Measurements from ENCODE around the gene CMTM4.
"Not testable (repeated sequence)": the region's sequence is repeated elsewhere in the genome, so short reads cannot be mapped to it uniquely, and the experiment has no call there.

CMTM4 gene

GRCh38 chr16:66588981-66589713 lies 107.4 kb downstream of the CMTM4 start:
- peak; percentile 57 for DNase-seq

- no peak for DNase-seq
Measured at GRCh38 chr16:66587881-66588600, 108.5 kb downstream of the CMTM4 start.

- no peak for DNase-seq
Measured at GRCh38 chr16:66585481-66586239, 110.9 kb downstream of the CMTM4 start.

- no peak for DNase-seq
Measured at GRCh38 chr16:66581246-66581952, 115.1 kb downstream of the CMTM4 start.

GRCh38 chr16:66580605-66581209 lies 115.8 kb downstream of the CMTM4 start:
- DNase-seq = no peak

- no peak for DNase-seq
Measured at GRCh38 chr16:66578651-66579531, 117.7 kb downstream of the CMTM4 start, which contains the start of gene CMTM2. Gene CMTM2 (plus strand): TSS chr16:66579463. CDS start chr16:66579608, 145 bp downstream.

- DNase-seq = no peak
Measured at GRCh38 chr16:66576296-66576695, 120.2 kb downstream of the CMTM4 start.

- no peak for DNase-seq
Measured at GRCh38 chr16:66575060-66575459, 121.5 kb downstream of the CMTM4 start.

GRCh38 chr16:66574531-66574930 lies 122.0 kb downstream of the CMTM4 start:
- DNase-seq = no peak

GRCh38 chr16:66574081-66574480 lies 122.5 kb downstream of the CMTM4 start:
- DNase-seq = no peak

GRCh38 chr16:66572356-66572755 lies 124.2 kb downstream of the CMTM4 start:
- DNase-seq = no peak

- no peak for DNase-seq
Measured at GRCh38 chr16:66569827-66570405, 126.6 kb downstream of the CMTM4 start.

GRCh38 chr16:66569131-66569530 lies 127.4 kb downstream of the CMTM4 start:
- no peak for DNase-seq

GRCh38 chr16:66568355-66568754 lies 128.2 kb downstream of the CMTM4 start:
- DNase-seq = no peak

GRCh38 chr16:66567270-66567669 lies 129.3 kb downstream of the CMTM4 start:
- DNase-seq = not testable (repeated sequence)

GRCh38 chr16:66566051-66566901 lies 130.3 kb downstream of the CMTM4 start, which contains the start of gene CMTM1:
Gene CMTM1 (plus strand): TSS chr16:66566439. CDS start chr16:66566514, 75 bp downstream.
- DNase-seq = no peak
